ENCODE measurements around the gene CAPZB.

GRCh38 chr1:19504796-19505692, 19.7 kb upstream of the CAPZB start:
- TF ChIP-seq CTCF (IDR thresholded peaks at IDR 0.05; ENCODE audit: low read length) (no peak), EZH2 (IDR thresholded peaks at IDR 0.05; ENCODE audit: borderline replicate concordance, low read length) (no peak)

Measured in OCI-LY1 (cell line).